GM18858 (cell line): ENCODE results near the gene PTPA.
"Not testable (repeated sequence)": the region's sequence is repeated elsewhere in the genome, so short reads cannot be mapped to it uniquely, and the experiment has no call there.

Experiments used
- ATAC-seq: cut with Tn5 transposase; IDR thresholded peaks from one replicate; pipeline ENCODE4 v1.9.1; 2021; ENCODE audit not compliant: unreplicated experiment

The PTPA gene

DNA sequence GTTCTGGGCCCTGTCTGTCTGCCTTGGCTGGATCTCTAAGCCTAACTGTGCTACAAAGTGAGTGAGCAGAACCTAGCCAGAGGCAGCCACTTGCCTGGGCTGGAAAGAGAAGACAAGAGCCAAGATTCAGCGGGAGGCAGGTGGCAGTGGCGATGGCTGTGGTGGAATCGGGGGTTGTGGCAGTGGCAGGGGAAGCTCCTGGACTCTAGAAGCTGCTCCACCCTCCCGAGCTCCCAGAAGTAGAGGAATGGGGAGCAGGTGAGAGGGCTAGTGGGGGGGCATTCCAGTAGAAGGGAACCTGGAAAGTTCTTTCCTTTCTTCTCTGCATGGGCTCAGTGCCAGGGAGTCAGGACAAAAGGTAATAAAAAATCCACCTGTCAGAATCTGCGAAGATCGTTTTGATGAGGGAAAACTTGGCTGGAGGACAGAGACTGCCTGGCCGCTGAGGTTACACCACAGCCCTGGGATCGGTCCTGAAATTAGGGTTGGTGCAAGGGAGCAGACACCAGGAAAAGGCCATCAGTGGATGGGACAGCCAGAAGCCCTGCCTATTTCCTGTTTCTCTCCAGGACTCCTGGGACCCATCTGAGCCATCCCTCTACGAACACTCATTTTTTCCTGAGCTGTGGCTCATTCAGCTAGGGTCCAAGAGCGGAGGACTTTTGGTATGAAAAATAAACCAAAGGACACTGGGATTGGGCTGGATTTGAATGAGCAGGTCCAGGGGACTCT is 2.2 kb upstream of the PTPA start:
- ATAC-seq: no peak

GRCh38 chr9:129109537-129109903 is 1.7 kb upstream of the PTPA start:
- no peak for ATAC-seq

DNA sequence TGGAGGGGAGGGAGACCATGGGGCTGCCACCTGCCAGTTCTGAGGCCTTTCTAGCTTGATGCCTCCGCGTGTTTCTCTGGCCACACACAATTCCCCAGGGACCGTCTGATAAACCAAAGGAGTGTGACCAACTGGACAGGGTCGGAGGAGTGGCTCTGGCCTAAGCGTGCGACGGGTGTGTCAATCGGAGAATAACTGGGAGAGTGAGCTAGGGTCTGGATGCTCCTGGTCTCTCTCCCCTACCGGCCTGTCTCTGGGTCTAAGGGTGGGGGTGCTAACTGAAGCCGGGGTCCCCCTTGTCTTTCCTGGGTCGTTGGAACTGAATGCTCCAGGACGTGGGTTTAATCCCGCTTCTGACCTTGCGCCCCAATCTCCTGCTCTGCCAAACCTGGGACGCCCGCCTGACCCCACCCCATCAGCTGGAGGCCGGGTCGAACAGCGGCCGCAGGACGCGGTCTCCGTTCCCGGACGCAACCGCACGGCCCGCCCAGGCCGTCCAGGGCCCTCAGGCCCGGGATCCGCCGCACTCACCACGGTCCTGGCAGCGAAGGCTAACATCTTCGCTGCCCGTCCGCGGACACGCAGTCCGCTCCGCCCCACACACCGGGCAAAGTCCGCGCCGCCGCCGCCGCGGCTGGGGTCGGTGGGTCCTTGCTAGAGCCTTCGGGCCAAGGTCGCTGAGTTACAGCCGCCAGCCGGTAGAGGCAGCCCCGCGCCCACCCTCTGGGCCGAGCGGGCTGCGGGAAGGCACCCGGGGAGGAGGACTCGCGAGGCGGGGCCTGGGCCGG is 1.1 kb upstream of the PTPA start:
- ATAC-seq: no peak

DNA sequence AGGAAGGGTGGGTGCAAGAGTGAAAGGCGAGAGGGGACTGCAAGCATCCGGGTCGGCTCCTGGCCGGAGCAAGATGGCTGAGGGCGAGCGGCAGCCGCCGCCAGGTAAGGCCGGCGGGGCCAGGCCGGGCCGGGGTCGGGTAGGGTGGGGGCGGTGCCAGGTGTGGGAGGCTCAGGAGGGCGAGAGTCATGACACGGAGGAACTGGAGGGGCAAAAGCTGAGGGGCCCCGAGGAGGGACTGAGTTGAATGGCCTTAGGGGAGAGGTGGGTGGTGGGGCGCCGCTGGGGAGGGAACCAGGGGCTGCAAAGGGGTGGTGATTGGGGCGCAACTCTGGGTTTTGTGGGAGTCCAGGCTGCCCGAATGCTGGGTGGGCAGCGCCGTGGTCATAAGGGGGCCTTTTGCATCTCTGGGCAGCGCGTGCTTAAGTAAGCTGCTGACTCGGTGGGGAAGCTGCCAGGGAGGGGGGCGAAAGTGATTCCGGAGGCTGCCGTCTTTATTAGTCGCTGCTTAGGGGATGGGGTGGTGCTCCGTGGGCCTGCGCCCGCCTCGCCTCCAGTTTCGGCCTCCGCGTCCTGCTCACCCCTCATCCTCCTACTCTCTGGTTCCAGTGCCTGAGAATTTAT is 425 bp downstream of the PTPA start:
- ATAC-seq: no peak

- not testable (repeated sequence) for ATAC-seq
These were observed 1.3 kb downstream of the PTPA start for GRCh38 chr9:129112526-129112925.

DNA sequence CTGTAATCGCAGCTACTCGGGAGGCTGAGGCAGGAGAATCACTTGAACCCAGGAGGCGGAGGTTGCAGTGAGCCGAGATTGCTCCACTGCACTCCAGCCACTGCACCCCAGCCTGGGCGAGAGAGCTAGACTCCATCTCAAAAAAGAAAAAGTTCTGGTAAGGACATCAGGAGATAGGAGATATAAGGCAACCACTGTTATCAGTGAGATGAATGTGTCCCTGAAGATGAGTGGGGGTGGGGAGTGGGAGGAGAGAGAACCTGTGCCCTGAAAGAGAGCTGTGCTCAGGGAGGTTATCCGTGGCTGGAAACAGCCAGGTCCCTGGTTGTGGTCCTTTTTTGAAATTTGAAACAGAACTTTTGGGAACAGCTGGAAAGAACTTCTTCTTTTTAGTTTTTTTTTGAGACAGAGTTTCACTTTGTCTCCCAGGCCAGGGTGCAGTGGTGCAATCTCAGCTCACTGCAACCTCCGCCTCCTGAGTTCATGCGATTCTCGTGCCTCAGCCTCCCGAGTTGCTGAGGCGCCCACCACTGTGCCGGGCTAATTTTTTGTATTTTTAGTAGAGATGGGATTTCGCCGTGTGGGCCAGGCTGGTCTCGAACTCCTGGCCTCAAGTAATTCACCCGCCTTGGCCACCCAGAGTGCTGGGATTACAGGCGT is 2.6 kb downstream of the PTPA start:
- ATAC-seq: no peak

DNA sequence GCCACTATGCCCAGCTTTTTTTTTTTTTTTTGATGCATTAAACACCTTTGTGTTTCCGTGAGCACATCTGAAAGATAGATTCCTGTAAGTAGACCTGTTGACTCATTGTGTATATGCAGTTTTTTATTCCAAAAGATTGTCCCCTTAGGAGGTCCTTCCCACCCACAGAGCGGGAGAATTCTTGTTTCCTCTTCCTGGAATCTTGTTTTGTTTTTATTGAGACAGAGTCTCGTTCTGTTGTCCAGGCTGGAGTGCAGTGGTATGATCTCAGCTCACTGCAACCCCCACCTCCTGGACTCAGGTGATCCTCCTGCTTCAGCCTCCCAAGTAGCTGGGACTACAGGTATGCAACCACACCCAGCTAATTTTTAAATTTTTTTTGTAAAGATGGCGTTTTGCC is 7.6 kb downstream of the PTPA start:
- no peak for ATAC-seq

DNA sequence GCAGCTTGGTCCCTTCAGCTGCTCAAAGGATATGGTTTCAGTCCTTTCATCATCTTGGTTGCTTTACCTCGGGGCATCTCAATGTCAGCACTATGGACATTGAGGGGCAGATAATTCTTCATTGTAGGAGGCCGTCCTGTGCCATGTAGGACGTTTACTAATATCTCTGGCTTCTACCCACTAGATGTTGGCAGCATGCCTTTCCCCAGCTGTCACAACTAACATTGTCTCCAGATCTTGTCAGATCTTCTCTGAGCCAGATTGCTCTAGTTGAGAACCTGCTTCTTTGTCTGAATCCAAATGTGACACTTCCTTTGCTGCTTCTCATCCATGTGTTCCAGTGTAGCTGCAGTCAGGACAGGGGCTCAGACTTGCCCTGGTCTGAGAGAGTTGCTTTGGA is 10.3 kb downstream of the PTPA start:
- no peak for ATAC-seq

GRCh38 chr9:129122133-129122532 is 10.9 kb downstream of the PTPA start:
- no peak for ATAC-seq

DNA sequence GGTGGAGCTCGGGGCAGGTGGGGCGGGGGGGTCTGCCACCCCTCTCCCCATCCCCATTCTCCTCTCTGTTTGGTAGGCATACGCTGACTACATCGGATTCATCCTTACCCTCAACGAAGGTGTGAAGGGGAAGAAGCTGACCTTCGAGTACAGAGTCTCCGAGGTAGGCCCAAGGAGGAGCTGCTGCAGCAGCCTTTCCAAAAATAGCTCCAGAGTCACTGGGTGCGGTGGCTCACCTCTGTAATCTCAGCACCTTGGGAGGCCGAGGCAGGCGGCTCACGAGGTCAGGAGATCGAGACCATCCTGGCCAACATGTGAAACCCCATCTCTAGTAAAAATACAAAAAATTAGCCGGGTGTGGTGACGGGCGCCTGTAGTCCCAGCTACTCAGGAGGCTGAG is 11.8 kb downstream of the PTPA start:
- not testable (repeated sequence) for ATAC-seq

GRCh38 chr9:129124506-129125069 is 13.4 kb downstream of the PTPA start:
- ATAC-seq: no peak

GRCh38 chr9:129125478-129125877 is 14.3 kb downstream of the PTPA start:
- ATAC-seq: no peak

DNA sequence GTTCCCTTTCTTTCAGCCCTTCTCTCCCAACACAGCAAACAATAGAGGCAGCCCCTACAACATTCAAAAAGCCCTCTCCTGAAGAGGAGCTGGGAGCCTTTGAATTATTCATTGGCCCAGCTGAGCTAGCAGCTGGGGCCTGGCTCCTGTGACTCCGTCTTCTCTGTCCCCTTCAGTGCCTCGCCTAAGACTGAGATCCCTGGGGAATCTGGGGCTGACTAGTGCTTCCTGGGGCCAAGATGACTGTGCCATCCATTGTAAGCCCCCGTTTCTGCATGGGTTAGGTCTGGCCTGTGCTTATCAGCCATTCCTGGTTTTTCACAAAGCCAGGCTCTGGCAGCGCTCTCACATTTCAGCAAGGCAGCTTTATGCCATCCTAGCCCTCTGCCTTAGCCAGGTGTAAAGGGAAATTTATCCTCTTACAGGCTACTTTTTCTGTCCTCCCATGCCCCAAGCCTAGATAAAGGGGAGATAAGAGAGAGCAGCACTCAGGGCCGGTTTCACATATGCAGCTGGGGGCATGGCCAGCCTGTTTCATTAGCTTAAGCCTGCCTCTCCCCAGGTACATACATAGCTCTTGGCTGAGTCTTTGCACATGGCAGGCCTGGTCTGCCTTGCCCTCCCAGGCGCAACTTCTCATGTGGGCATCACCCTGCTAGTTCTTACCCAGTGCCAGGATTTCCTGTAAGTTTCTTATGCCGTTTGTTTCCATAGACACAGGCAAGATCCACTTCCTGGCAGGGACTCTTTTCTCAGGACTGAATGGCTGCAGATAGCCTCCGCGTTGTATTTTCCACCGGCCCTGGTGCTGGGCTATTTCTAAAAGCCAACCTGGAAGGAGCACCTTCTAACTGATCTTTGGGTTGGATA is 15.8 kb downstream of the PTPA start:
- no peak for ATAC-seq

- no peak for ATAC-seq
These were observed 17.5 kb downstream of the PTPA start for GRCh38 chr9:129128689-129129088.

DNA sequence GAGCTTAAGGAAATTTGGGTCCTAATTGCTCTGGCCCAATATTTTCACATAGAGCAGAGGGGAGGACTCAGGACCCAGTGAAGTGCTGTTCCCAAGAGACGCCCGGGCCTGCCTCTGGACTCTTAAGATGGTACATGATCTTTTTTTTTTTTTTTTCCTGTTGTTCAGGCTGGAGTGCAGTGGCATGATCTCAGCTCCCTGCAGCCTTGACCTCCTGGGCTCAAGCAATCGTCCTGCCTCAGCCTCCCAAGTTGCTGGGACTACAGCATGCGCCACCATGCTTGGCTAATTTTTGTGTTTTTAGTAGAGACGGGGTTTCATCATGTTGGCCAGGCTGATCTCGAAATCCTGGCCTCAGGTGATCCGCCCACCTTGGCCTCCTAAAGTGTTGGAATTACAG is 19.1 kb downstream of the PTPA start:
- ATAC-seq: not testable (repeated sequence)

DNA sequence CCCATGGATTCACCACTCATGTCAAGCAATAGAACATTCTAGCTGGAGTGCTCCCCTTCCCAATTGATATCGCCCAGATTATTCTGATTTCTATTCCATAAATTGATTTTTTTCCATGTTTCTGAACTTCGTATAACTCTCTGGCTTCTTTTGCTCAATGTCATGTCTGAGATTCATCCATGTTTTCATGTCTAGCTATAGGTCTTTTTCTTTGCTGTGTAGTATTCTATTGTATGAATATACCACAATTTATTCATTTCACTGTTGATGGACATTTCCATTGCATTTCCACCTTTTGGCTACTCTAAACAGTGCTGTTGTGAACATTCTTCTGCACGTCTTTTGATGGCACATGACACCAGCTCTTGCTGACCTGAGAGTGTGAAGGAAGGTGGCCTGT is 19.6 kb downstream of the PTPA start:
- no peak for ATAC-seq

DNA sequence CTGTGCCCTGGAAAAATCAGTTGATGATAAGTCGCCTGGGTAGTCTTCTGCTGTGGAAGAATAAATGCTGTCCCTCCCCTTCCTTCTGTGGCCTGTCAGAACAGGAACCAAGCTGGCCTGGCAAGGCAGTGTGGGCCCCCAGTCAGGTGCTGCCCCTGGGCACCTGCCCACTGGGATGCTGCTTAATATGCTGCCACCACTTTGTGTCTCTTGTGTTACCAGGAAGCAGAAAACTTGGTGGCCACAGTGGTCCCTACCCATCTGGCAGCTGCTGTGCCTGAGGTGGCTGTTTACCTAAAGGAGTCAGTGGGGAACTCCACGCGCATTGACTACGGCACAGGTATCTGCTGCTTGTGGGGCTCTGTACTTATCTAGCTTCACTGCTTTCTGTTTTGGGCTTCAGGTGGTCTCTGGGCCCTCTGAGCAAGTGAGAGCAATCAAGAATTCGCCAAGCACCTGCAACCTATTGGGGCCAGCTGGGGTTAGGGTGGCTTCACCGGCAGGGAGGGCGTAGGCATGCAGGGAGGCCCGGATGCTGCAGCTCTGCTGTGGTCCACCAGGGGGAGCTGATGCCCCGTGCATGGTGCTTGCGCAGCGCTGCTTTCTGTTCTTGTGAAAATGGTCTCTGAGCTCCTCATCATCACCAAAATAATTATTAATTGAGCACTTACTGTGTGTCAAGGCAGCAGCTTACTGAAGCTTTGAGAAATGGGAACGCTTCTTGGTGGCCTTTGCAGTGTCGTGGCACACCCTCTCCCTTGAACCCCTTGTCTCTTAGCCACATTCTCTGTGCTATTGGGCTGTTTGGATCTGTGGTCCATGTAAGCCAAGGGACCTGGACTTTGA is 20.3 kb downstream of the PTPA start:
- ATAC-seq: no peak

DNA sequence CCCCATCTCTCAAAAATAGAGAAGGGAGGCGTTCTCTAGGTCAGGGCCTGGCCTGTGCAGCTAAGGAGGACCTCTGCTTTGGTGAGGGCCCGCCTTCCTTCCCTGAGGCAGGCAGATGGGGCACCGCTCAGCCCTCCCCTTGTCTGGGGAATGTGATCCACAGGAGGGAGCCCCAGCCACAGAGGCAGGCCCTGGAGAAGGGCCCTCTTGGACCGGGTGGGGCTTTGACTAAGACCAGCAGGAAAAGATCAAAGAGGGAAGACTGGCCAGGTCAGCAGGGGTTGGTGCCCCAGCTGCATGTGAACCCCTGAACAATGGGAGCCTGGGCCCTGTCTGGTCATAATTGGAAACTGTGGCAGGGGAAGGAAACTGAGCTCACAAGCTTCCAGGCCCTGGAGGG is 21.9 kb downstream of the PTPA start:
- ATAC-seq: no peak

GRCh38 chr9:129135476-129135875 is 24.3 kb downstream of the PTPA start:
- ATAC-seq: no peak
